Gastroesophageal sphincter (tissue), 3 donors: ENCODE data around the gene APOL3.

Source experiments
- POLR2A ChIP-seq, 2 donors: fragments of 450-650 bp; IDR thresholded peaks; one replicate each; pipeline ENCODE4 v1.6.1; 2017; ENCODE audit warnings: antibody characterized with exemption in 2 of 2, mild to moderate bottlenecking in 2 of 2, moderate library complexity in 1 of 2
- TF ChIP-seq, protein P1 (sequence below), 4 experiments: fragments of 200-600 bp in 2 of 4; fragments of 450-650 bp in 2 of 4; sonication (generic) in 1 of 4; IDR thresholded peaks; one replicate each; pipeline ENCODE4 v1.5.1; 2017 to 2019; ENCODE audit warnings: antibody characterized with exemption in 4 of 4, mild to moderate bottlenecking in 2 of 4, moderate library complexity in 2 of 4

DNA sequence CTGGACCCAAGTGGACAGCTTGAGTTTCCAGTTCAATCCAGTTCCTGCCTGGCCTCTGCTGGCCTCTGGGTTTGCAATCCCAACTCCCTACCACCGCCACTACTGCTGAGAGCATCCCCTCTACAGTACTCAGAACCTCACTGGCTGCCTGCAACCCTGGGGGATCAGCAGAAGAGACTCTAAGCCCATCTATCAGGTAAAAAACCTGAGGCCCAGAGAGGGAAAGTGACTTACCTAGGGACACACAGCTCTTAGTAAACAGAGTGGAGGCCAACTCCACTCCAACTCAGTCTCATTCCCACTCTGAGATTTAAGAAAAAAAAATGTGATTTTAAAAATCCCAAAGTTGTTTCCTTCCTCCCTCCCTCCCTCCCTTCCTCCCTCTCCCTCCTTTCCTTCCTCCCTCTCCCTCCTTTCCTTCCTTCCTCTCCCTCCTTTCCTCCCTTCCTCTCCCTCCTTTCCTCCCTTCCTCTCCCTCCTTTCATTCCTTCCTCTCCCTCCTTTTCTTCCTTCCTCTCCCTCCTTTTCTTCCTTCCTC, 34.5 kb downstream of the APOL3 start:
- TF ChIP-seq, protein P1, sequence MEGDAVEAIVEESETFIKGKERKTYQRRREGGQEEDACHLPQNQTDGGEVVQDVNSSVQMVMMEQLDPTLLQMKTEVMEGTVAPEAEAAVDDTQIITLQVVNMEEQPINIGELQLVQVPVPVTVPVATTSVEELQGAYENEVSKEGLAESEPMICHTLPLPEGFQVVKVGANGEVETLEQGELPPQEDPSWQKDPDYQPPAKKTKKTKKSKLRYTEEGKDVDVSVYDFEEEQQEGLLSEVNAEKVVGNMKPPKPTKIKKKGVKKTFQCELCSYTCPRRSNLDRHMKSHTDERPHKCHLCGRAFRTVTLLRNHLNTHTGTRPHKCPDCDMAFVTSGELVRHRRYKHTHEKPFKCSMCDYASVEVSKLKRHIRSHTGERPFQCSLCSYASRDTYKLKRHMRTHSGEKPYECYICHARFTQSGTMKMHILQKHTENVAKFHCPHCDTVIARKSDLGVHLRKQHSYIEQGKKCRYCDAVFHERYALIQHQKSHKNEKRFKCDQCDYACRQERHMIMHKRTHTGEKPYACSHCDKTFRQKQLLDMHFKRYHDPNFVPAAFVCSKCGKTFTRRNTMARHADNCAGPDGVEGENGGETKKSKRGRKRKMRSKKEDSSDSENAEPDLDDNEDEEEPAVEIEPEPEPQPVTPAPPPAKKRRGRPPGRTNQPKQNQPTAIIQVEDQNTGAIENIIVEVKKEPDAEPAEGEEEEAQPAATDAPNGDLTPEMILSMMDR (IDR thresholded peaks at IDR 0.05) = no peak
- no peak for TF ChIP-seq POLR2A (IDR thresholded peaks at IDR 0.05)
